K562 (cell line): Measurements from ENCODE around the gene RAP1A. TPM values are rescaled to one million over a fixed set of nuclear protein-coding genes. Genes with fewer than 3 reads are reported as not detected.

Source experiments
- ATAC-seq: fragments of 200-7000 bp; cut with Tn5 transposase; 3 replicates; pipeline ENCODE4 v1.9.1; 2020; ENCODE audit warnings: moderate library complexity
- BruUV-seq: library from RNA; stranded (reverse); fragments of 400-500 nt; replicated peaks from 2 replicates; lab custom pipeline; 2021; lab: Mats Ljungman, UMichigan
- CTCF ChIA-PET: fragments of 300-600 bp; formaldehyde crosslinking; extraction: SDS; loops from one replicate; lab custom pipeline; 2021; ENCODE audit warnings: low intra/inter-chr PET ratio; lab: Yijun Ruan, JAX
- POLR2A ChIA-PET: fragments of 300-600, 350-650 bp; sonication (Branson Sonifier 250); formaldehyde crosslinking; extraction: SDS; loops from one replicate; lab custom pipeline; 2021; ENCODE audit warnings: antibody characterized with exemption, inconsistent platforms; lab: Yijun Ruan, JAX
- DNase-seq, 4 experiments: peaks; one replicate each; pipeline versions ENCODE4 v3.0.0 to v3.0.0-alpha.2; 2011 to 2018; ENCODE audit warnings: low spot score in 3 of 4, mixed read lengths in 3 of 4; ENCODE audit errors: extremely low read depth in 1 of 4
- FAIRE-seq: peaks from 2 replicates; lab custom pipeline; 2011; peaks lifted over from hg19 to GRCh38; lab: Jason Lieb, UNC
- H2AFZ ChIP-seq: 2 replicates; pipeline ENCODE4 v1.6.0; 2011; ENCODE audit warnings: low read depth, low read length, control low read depth, inconsistent platforms
- H3K27ac ChIP-seq: fragments of 200-600 bp; 3 replicates; pipeline ENCODE4 v1.8.0; 2011; ENCODE audit warnings: low read depth, mild to moderate bottlenecking, control low read depth, inconsistent platforms, low read length, moderate library complexity, mixed read lengths; ENCODE audit errors: extremely low read depth
- H3K27me3 ChIP-seq, 2 experiments: fragments of 300-600 bp in 1 of 2; 2 replicates in 1 of 2; 3 replicates in 1 of 2; pipeline versions ENCODE4 v1.6.0 to v1.8.0; 2011; ENCODE audit warnings: inconsistent platforms in 2 of 2, low read length in 2 of 2, mild to moderate bottlenecking in 1 of 2, mixed read lengths in 1 of 2, moderate library complexity in 1 of 2; ENCODE audit not compliant: control insufficient read depth in 2 of 2, insufficient read depth in 2 of 2
- H3K36me3 ChIP-seq: fragments of 300-600 bp; 3 replicates; pipeline ENCODE4 v1.8.0; 2011; ENCODE audit warnings: mild to moderate bottlenecking, low read length, inconsistent platforms; ENCODE audit not compliant: control insufficient read depth, insufficient read depth
- H3K4me1 ChIP-seq, 2 experiments: fragments of 200-600 bp in 1 of 2; replicated peaks in 1 of 2; 2 replicates in 1 of 2; 3 replicates in 1 of 2; pipeline versions ENCODE4 v1.5.1 to v1.8.0; 2011; ENCODE audit warnings: inconsistent platforms in 2 of 2, low read length in 2 of 2, mild to moderate bottlenecking in 1 of 2, mixed read lengths in 1 of 2, moderate library complexity in 1 of 2; ENCODE audit not compliant: control insufficient read depth in 2 of 2, insufficient read depth in 2 of 2
- H3K4me2 ChIP-seq: 2 replicates; pipeline ENCODE4 v1.6.1; 2011; ENCODE audit warnings: low read length, control low read depth, inconsistent platforms, mixed read lengths; ENCODE audit not compliant: insufficient read depth
- H3K4me3 ChIP-seq: fragments of 200-600 bp; sonication (generic), shearing (Covaris generic); 2 replicates; pipeline ENCODE4 v1.5.1; 2016; ENCODE audit warnings: control low read depth, inconsistent platforms
- H3K79me2 ChIP-seq: fragments of 200-600 bp; 3 replicates; pipeline ENCODE4 v1.8.0; 2011; ENCODE audit warnings: low read length, inconsistent platforms; ENCODE audit not compliant: control insufficient read depth, insufficient read depth
- H3K9ac ChIP-seq, 2 experiments: 2 replicates each; pipeline versions ENCODE4 v1.6.0 to v1.6.1; 2011; ENCODE audit warnings: low read depth in 2 of 2, low read length in 2 of 2, control low read depth in 1 of 2, inconsistent platforms in 1 of 2, mild to moderate bottlenecking in 1 of 2, mixed read lengths in 1 of 2; ENCODE audit not compliant: insufficient read depth in 1 of 2
- H3K9me1 ChIP-seq: one replicate; pipeline ENCODE4 v1.6.0; 2011; ENCODE audit warnings: inconsistent platforms, mild to moderate bottlenecking, low read length, moderate library complexity; ENCODE audit not compliant: control insufficient read depth, insufficient read depth
- H3K9me3 ChIP-seq: replicated peaks from 2 replicates; pipeline ENCODE4 v1.5.1; 2011; ENCODE audit warnings: low read depth, low read length, inconsistent platforms; ENCODE audit not compliant: control insufficient read depth, insufficient read depth
- H4K20me1 ChIP-seq: replicated peaks from 2 replicates; pipeline ENCODE4 v1.6.1; 2011; ENCODE audit warnings: low read length, inconsistent platforms, mixed read lengths; ENCODE audit not compliant: control insufficient read depth, insufficient read depth
- AFF4 ChIP-seq: sonication (generic); formaldehyde crosslinking; IDR thresholded peaks from 2 replicates; pipeline ENCODE4 v1.8.0; 2023; ENCODE audit warnings: mild to moderate bottlenecking, missing genetic modification reagents
- ELF2 ChIP-seq: fragments of 250-450 bp; sonication (Bioruptor Pico); IDR thresholded peaks from 2 replicates; pipeline ENCODE4 v1.5.0; 2021; ENCODE audit warnings: mild to moderate bottlenecking
- EWSR1 ChIP-seq: fragments of 450-650 bp; IDR thresholded peaks from 2 replicates; pipeline ENCODE4 v1.6.1; 2018; ENCODE audit warnings: borderline replicate concordance, mild to moderate bottlenecking, low read depth, moderate library complexity; ENCODE audit not compliant: partially characterized antibody
- FOSL1 ChIP-seq: fragments of 200-800 bp; sonication (Bioruptor generic); conservative IDR thresholded peaks from 2 replicates; pipeline ENCODE4 v1.6.1; 2016; ENCODE audit warnings: missing genetic modification characterization, missing compliant biosample characterization
- GATAD2A ChIP-seq: fragments of 450-650 bp; IDR thresholded peaks from 2 replicates; pipeline ENCODE4 v1.6.1; 2017
- HNRNPLL ChIP-seq: fragments of 200-400 bp; formaldehyde crosslinking; IDR thresholded peaks from 2 replicates; pipeline ENCODE4 v1.6.1; 2017; ENCODE audit warnings: low read length, low read depth, mild to moderate bottlenecking; ENCODE audit not compliant: poor library complexity, severe bottlenecking
- HOMEZ ChIP-seq: fragments of 250-450 bp; sonication (Bioruptor Pico); IDR thresholded peaks from 2 replicates; pipeline ENCODE4 v1.4.0; 2020; ENCODE audit warnings: mild to moderate bottlenecking, moderate library complexity
- MCM3 ChIP-seq: fragments of 450-650 bp; IDR thresholded peaks from 2 replicates; pipeline ENCODE4 v1.6.1; 2016
- SMAD1 ChIP-seq: fragments of 150-350 bp; IDR thresholded peaks from 2 replicates; pipeline ENCODE4 v1.6.1; 2014; ENCODE audit warnings: low read length, low read depth; ENCODE audit not compliant: partially characterized antibody
- SMARCE1 ChIP-seq: fragments of 450-650 bp; IDR thresholded peaks from 2 replicates; pipeline ENCODE4 v1.7.1; 2016; ENCODE audit warnings: mild to moderate bottlenecking
- SNIP1 ChIP-seq: fragments of 450-650 bp; IDR thresholded peaks from 2 replicates; pipeline ENCODE4 v1.7.1; 2017; ENCODE audit warnings: low read depth, mild to moderate bottlenecking
- ZHX1 ChIP-seq: fragments of 150-350 bp; conservative IDR thresholded peaks from 2 replicates; pipeline ENCODE4 v1.6.1; 2014; ENCODE audit warnings: low read length
- ZNF740 ChIP-seq, 3 experiments: fragments of 200-800 bp in 1 of 3; sonication (Bioruptor generic) in 1 of 3; sonication (generic) in 1 of 3; formaldehyde crosslinking in 1 of 3; IDR thresholded peaks; 2 replicates each; pipeline versions ENCODE4 v1.6.1 to v1.8.0; 2016 to 2022; ENCODE audit warnings: mild to moderate bottlenecking in 2 of 3, missing compliant biosample characterization in 2 of 3, missing genetic modification characterization in 2 of 3, missing genetic modification reagents in 1 of 3
- WGBS: fragments of 100-300 bp; shearing (Covaris generic); methylation state at CpG from one replicate; pipeline ENCODE4 v1.1.6; 2016; ENCODE audit warnings: low coverage, mixed read lengths; ENCODE audit not compliant: insufficient coverage; ENCODE audit errors: missing lambda C conversion rate; 5-methylcytosine and 5-hydroxymethylcytosine counted together
- in situ Hi-C: fragments of 300-500 bp; cut with MboI; formaldehyde crosslinking; loops from 4 replicates; pipeline ENCODE4 v1.15.0; 2018; ENCODE audit warnings: inconsistent platforms, mixed read lengths
- intact Hi-C: fragments of 100-400 bp; cut with micrococcal nuclease; formaldehyde crosslinking; loops from 2 replicates; pipeline ENCODE4 v1.14.2; 2022
- polyA plus RNA-seq, 8 experiments: library from polyadenylated mRNA; depleted of rRNA in 4 of 8; stranded (reverse) in 5 of 8; unstranded in 3 of 8; fragments of >200 nt; fragmentation: Nextera tagmentation in 2 of 8; fragmentation: Illumina TruSeq in 1 of 8; extraction: Ambion mirVana in 2 of 8; extraction: Trizol in 1 of 8; gene quantifications; 2 replicates each; pipeline versions ENCODE4 v1.2.1 to v1.2.3, GENCODE V29; 2011 to 2014; ENCODE audit warnings: inconsistent platforms in 1 of 8, missing spikeins in 1 of 8
- total RNA-seq, 7 experiments: library from RNA; depleted of rRNA in 6 of 7; stranded (reverse); fragments of >200 nt in 6 of 7; fragmentation: Illumina TruSeq in 2 of 7; extraction: Trizol in 2 of 7; gene quantifications; 2 replicates each; pipeline versions ENCODE4 v1.2.1 to v1.2.3, GENCODE V29; 2011 to 2021; ENCODE audit warnings: low replicate concordance in 1 of 7

Gene RAP1A
- total and polyA plus RNA-seq, 9 of the 15 experiments (the other 6 are each of a cell fraction or from before 2014, with no cell fraction given) = 13.4 to 86.2 (median 32.5) TPM

GRCh38 chr1:111595807-111596206, 23.8 kb upstream of the RAP1A start:
- H3K4me2 ChIP-seq = no peak overlapping the region
- no peaks in the 10 kb centered on the region for H4K20me1 ChIP-seq
- CTCF ChIA-PET = no interaction called here
- H3K9me1 ChIP-seq = no peaks in the 10 kb centered on the region
- no TSS peak for BruUV-seq
- 67% methylated on average over 1 of the region's 1 CpG for WGBS
- FAIRE-seq (no peak), ATAC-seq (no peak), DNase-seq (no peak)
- no peak overlapping the region for H2AFZ ChIP-seq
- no peak overlapping the region for H3K27ac ChIP-seq
- POLR2A ChIA-PET = interaction anchor here (1.3 kb wide), 1 partner anchor 24 kb away, joined by 3 read pairs; no protein-coding TSS in a partner anchor
- intact Hi-C loops = no loop called here
- H3K4me3 ChIP-seq = no peak overlapping the region
- no peaks in the 10 kb centered on the region for H3K79me2 ChIP-seq
- in situ Hi-C loops = no loop called here
- H3K36me3 ChIP-seq = no peaks in the 10 kb centered on the region
- H3K9me3 ChIP-seq = peaks cover 9% of the 10 kb centered on the region
- no peaks in the 10 kb centered on the region for H3K27me3 ChIP-seq
- peaks cover 14 to 40% of the 10 kb centered on the region in 2 experiments for H3K4me1 ChIP-seq
- H3K9ac ChIP-seq = no peak overlapping the region
- TF ChIP-seq HNRNPLL (no peak), SMARCE1 (no peak), ELF2 (CRISPR knock-in tag) (no peak), ZNF740 (CRISPR knock-in tag; IDR thresholded peaks at IDR 0.05) (no peak), ZNF740 (tag; IDR thresholded peaks at IDR 0.05) (no peak), SNIP1 (no peak), HOMEZ (no peak), ZHX1 (no peak), FOSL1 (tag) (no peak), GATAD2A (no peak), SMAD1 (no peak), MCM3 (no peak), AFF4 (no peak), EWSR1 (no peak)
